ENCODE data around the gene COL28A1.

COL28A1 gene

GRCh38 chr7:7311001-7311400 lies 224.7 kb downstream of the COL28A1 start:
- Histone ChIP-seq H3K9me3 (no peaks in the 10 kb centered on the region), H3K4me1 (ENCODE audit: control insufficient read depth in 1 of 2, insufficient read depth in 1 of 2, low read depth in 1 of 2, low read length in 1 of 2) (no peaks in the 10 kb centered on the region), H3K36me3 (no peaks in the 10 kb centered on the region), H3K4me3 (ENCODE audit: low read depth in 1 of 2, low read length in 1 of 2) (no peak overlapping the region), H3K27me3 (no peaks in the 10 kb centered on the region), H3K27ac (no peak overlapping the region)
- no peak for TF ChIP-seq CTCF (IDR thresholded peaks at IDR 0.05)

DNA sequence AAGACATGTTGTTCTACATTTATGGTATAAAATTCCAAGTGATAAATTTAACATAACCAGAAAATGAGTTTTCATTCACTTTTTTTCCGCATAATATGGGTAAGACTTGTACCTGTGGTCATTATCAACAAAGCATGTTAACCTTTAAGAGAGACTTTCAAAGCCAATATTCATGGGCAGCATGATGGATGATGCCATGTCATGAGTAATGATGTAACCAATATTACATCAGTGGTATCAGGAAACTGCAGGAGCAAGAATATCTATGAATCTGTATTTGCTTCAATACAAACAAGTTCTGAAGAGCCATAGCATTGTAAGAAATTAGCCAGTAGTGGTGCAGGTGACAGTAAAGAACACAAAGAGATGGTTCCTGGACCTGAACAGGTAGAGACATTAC lies 226.5 kb downstream of the COL28A1 start:
- no peaks in the 10 kb centered on the region for H3K9me3 ChIP-seq
- no peak for TF ChIP-seq CTCF (IDR thresholded peaks at IDR 0.05)
- H3K27ac ChIP-seq, result no peak overlapping the region
- H3K4me3 ChIP-seq (ENCODE audit: low read depth in 1 of 2, low read length in 1 of 2), result no peak overlapping the region
- no peaks in the 10 kb centered on the region for H3K4me1 ChIP-seq (ENCODE audit: control insufficient read depth in 1 of 2, insufficient read depth in 1 of 2, low read depth in 1 of 2, low read length in 1 of 2)
- no peaks in the 10 kb centered on the region for H3K27me3 ChIP-seq
- no peaks in the 10 kb centered on the region for H3K36me3 ChIP-seq

Measured in neutrophil (primary cell).